ENCODE results near the gene PJVK.
A peak's percentile ranks its signal among the peaks of the same experiment; 100 is the strongest.

The PJVK gene

GRCh38 chr2:178482437-178482836, 31.3 kb downstream of the PJVK start:
- DNase-seq = no peak

- peak; percentile 24 for DNase-seq
Measured at GRCh38 chr2:178484245-178485041, 33.3 kb downstream of the PJVK start.

DNA sequence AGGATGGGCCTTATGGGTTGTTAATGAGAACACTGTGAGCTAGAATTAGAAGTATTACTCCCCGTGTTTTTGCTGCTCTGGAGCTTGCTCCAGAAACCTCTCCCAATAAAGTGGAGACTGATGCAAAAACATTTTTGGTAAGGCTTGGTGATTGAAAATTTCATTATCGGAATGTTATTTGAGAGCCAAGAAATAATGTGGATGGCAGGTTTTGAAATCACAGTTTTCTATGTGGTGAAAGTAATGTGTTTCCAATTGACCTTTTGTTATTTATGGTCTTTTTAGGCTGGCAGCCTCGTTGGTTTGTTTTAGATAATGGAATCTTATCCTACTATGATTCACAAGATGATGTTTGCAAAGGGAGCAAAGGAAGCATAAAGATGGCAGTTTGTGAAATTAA, 34.2 kb downstream of the PJVK start:
- DNase-seq = no peak

DNA sequence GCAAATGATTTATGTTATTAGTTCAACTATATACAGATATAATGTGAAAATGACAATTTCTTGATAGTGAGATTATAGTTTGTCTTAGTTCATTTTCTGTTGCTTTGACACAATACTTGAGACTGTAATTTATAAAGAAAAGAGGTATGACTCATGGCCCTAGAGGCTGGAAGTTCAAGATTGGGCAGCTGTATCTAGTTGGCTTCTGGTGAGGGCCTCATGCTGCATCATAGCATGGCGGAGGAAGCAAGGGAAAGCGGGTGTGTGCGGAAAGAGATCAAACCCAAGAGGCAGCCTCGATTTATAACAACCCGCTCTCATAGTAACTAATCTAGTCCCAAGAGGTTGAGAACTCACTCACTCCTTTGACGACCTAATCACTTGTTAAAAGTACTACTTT, 40.4 kb downstream of the PJVK start:
- no peak for DNase-seq

GRCh38 chr2:178496049-178496448, 44.9 kb downstream of the PJVK start:
- no peak for DNase-seq

DNA sequence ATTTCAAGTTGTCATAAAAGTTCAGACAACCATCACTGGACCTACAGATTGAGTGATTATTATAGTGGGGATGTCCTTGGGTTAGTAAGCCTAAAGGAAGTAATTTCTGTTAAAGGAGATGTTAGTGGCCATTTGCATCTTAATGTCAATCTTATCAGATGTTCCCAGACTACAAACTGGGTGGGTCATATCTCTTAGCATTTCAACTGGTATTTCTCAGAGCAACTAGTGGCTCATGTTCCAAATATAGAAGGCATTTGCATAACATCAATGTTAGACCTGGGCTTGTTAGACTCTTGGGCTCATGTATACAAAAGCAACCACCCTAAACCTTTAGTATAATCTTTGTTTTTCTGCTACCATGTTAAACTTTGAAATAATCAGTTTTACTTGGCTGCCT, 47.0 kb downstream of the PJVK start:
- DNase-seq = no peak

DNA sequence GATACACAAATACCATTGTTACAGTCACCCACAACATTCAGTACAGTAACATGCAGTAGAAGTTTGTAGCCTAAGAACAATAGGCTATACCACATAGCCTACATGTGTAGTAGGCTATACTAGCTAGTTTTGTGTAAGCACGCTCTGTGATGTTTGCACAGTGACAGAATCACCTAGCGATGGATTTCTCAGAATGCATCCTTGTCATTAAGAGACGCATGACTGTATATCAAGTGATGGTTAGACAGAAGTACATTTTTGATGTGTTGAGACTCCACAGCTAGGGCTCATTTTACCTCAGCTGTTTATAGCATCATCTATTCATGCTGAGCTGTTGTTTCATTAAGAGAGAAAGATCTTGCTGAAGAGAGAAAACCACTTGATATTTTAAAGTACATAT, 48.5 kb downstream of the PJVK start:
- no peak for DNase-seq

- DNase-seq = no peak
Measured at GRCh38 chr2:178502751-178503150, 51.6 kb downstream of the PJVK start.

DNA sequence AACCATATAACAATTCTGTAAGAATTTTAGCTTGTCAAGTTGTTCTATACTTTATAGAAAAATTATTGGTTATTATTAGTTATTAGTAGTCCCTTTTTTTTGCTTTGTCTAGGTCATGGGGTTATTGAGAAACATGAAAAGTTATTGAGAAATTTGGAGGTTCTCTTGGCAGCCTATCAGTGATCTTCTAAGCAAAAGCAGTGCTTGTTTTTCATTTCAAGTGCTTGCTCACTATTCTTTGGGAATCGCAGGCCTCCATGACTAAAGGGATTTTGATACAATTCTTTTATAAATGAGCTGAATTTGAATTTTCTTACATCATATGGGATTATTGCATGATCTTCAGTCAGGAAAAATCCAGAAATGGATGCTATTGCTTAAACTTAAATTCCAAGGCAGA, 54.9 kb downstream of the PJVK start:
- no peak for DNase-seq

- DNase-seq = no peak
Measured at GRCh38 chr2:178506524-178506923, 55.3 kb downstream of the PJVK start.

DNA sequence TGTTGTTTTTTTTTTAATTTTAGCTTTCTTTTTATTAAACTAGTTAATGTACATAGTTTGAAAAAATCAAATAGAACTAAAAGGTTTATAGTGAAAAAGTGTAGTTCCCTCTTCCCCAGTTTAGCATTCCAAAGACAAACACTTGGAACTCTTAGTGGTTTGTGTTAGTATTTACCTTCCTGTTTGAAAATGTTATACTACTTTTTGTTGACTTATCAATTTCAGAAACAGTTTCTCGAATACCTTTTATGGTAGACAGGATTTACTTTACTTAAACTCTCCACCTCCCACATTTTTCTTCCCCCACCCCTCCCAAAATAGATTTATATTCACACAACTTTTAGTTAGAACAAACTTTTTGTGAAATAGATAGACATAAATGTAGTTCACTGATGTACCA, 55.8 kb downstream of the PJVK start:
- no peak for DNase-seq

GRCh38 chr2:178508646-178509045, 57.5 kb downstream of the PJVK start:
- DNase-seq = no peak

DNA sequence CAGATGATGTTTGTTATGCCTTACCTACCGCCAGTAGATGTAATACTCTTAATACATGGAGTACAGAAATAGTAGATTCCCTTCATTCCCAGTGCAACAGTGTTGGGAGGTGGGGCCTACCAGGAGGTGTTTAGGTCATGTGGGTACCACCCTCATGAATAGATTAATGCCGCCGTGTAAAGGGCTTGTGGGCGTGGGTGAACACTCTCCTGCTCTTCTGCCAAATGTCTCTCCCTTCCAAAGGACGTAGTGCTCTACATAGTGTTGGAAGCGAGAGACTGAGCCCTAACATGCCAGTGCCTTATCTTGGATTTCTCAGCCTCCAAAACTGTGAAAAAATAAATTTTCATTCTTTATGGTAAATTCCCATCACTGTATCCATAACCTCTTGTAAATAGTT, 59.2 kb downstream of the PJVK start:
- no peak for DNase-seq
